Measurements from ENCODE around the gene PRR3. TPM values are rescaled to one million over a fixed set of nuclear protein-coding genes. Genes with fewer than 3 reads are reported as not detected.

PRR3 gene
- polyA plus RNA-seq, 1 donor, result 17.6 TPM

- DNase-seq (ENCODE audit: low read depth), result no peak
Measured at GRCh38 chr6:30533460-30534294, 23.4 kb upstream of the PRR3 start.

GRCh38 chr6:30537931-30538330, 19.2 kb upstream of the PRR3 start:
- DNase-seq (ENCODE audit: low read depth), result no peak

GRCh38 chr6:30541515-30542403, 15.3 kb upstream of the PRR3 start:
- peak; percentile 66 for DNase-seq (ENCODE audit: low read depth)

DNA sequence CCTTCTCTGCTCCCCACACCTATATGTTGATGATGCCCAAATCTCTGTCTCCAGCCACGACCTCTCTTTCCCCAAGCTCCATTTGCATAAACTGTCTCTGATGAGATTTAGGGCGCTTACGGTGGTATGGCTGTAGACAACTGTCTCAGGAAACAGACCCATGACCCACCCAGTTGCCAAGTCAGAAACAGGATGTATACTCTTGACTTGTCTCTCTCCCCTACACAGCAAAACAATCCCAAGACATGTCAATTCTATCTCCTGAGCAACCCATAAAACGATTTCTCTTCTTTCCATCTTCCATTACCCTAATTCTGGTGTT, 14.7 kb upstream of the PRR3 start:
- no peak for DNase-seq (ENCODE audit: low read depth)

DNA sequence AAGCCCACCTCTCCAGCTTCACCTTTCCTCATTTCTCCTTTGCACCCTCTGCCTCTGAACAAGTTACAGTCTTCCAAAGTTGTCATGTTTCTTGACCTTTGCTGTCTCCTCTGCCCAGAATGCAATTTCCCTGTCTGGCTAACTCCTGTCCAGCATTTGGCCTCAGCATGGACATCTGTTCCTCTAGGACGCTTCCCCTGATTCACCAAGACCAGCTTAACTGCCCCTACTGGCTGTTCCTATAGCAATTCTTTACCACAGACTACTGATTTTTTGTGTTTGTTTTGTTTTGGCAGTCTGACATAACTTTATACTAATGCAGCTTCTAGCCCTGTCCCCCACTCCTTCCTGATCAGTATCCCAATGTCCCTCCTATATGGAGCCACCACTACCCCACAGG, 14.2 kb upstream of the PRR3 start:
- no peak for DNase-seq (ENCODE audit: low read depth)

GRCh38 chr6:30543821-30544220, 13.3 kb upstream of the PRR3 start:
- no peak for DNase-seq (ENCODE audit: low read depth)

DNA sequence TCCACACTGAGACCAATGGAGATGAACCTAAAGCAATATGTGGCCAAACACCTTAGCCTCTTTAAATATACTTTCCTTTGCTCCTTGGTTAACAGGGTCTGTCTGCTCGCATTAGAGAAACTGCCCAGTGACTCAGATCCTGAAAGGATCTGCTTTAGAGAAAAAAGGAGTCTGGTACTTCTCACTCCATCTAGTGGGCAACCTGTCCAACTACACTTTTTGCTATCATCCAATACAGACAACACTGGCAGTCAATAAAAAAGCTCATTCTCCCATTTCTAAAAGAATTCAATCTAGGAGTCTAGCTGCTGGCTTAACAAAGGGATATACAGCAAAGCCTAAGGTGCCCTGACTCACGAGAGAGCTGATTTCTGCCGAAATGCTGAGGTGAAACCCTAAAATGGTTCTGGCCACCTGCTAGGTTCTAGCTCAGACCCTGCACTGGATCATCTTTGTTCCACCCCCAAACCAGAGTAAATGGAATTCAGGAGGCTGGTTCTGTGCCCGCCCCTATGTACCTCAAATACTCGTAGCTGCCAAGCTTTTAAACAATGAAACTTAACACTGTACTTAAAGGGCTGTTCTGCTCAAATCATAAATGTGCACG, 12.3 kb upstream of the PRR3 start:
- DNase-seq (ENCODE audit: low read depth), result peak; percentile 20

- no peak for DNase-seq (ENCODE audit: low read depth)
Measured at GRCh38 chr6:30547454-30547853, 9.6 kb upstream of the PRR3 start.

GRCh38 chr6:30548375-30548774, 8.7 kb upstream of the PRR3 start:
- no peak for DNase-seq (ENCODE audit: low read depth)

DNA sequence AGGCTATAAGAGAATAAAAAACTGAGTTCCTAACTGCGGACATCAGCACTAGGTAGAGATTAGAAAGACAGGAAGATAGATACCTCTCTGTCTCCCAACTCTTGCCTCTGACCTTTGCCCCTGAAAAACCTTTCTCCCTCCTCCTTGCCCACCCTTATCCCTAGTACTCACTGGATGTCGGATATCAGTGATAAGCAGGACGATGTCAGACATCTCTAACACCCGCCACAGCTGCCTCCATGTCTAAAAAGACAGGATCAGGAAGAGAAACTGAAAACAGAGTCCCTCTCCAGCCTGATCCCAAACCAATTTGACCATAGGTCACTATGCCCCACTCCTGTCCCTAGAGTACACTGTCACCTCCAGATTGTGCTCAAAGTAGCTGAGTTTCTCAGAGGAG, 2.7 kb upstream of the PRR3 start:
- no peak for DNase-seq (ENCODE audit: low read depth)

- DNase-seq (ENCODE audit: low read depth), result no peak
Measured at GRCh38 chr6:30554962-30555815, 1.9 kb upstream of the PRR3 start.

DNA sequence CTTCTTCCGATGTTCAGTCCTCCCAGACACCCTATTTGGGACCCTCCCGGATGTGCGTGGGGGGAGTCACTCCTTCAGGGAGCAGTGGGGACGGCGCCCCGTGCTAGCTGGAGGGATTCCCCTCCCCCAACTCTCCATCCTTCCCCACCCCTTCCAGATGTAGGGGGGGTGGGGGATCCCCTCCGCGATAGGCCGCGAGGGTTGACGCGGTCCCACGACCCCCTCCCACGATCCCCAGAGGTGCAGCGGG, 1.4 kb upstream of the PRR3 start:
- DNase-seq (ENCODE audit: low read depth), result no peak

GRCh38 chr6:30556066-30556905, 809 bp upstream of the PRR3 start, which contains the start of gene GNL1:
Gene GNL1 (minus strand): TSS chr6:30556489. CDS start chr6:30556203, 286 bp downstream.
- DNase-seq (ENCODE audit: low read depth), result peak; percentile 46

- DNase-seq (ENCODE audit: low read depth), result peak; percentile 26
Measured at GRCh38 chr6:30557683-30557981, 537 bp downstream of the PRR3 start.

DNA sequence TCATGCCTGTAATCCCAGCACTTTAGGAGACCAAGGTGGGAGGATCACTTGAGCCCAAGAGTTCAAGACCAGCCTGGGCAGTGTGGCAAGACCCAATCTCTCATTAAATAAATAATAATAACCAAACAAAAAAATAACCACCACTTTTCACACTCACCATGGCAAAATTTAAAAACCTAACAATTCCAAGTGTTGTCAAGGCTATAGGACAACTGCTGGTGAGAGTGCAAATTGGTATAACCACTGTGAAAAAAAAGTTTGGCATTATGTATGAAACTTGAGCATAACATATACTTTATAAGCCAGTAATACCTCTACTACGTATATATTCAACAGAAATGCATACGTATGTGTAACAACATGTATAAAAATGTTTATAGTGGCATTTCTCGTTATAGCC, 3.8 kb downstream of the PRR3 start:
- DNase-seq (ENCODE audit: low read depth), result no peak

- DNase-seq (ENCODE audit: low read depth), result no peak
Measured at GRCh38 chr6:30562470-30563425, 5.7 kb downstream of the PRR3 start.

GRCh38 chr6:30564114-30564513, 7.0 kb downstream of the PRR3 start:
- no peak for DNase-seq (ENCODE audit: low read depth)

- no peak for DNase-seq (ENCODE audit: low read depth)
Measured at GRCh38 chr6:30565772-30566171, 8.7 kb downstream of the PRR3 start.

- DNase-seq (ENCODE audit: low read depth), result no peak
Measured at GRCh38 chr6:30568245-30568644, 11.2 kb downstream of the PRR3 start.

DNA sequence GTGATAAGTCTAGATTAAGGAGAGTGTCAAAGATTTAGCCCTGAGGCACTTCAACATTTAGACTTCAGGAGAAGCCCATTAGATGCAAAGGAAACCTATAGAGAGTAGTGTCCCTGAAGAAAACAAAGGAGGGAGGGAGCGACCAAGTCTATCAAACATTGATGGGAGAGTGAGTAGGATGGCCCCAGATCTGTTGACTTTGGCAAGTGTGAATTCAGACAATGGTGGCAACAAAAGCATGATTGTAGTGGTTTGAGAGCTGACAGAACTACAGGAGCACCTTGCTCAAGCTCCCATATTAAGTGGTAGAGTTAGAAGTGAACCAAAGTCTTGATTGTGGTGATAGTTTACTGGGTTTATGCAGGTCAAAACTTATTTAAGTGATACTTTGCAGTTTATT, 13.2 kb downstream of the PRR3 start:
- no peak for DNase-seq (ENCODE audit: low read depth)
